BE2C (cell line): ENCODE results near the gene NT5DC1.

ENCODE experiments used
- DNase-seq: peaks from one replicate; pipeline ENCODE4 v3.0.0-alpha.2; 2020
- H3K27me3 ChIP-seq: fragments of 250-450 bp; sonication (Bioruptor Pico); 2 replicates; pipeline ENCODE4 v1.5.1; 2020; ENCODE audit warnings: mild to moderate bottlenecking
- H3K36me3 ChIP-seq: fragments of 250-450 bp; sonication (Bioruptor Pico); 2 replicates; pipeline ENCODE4 v1.5.1; 2020; ENCODE audit warnings: mild to moderate bottlenecking
- H3K4me1 ChIP-seq: fragments of 250-450 bp; sonication (Bioruptor Pico); 2 replicates; pipeline ENCODE4 v1.5.1; 2020
- H3K4me3 ChIP-seq: 2 replicates; pipeline ENCODE4 v1.5.1; 2011; ENCODE audit warnings: low read depth, low read length
- H3K9me3 ChIP-seq: fragments of 250-450 bp; sonication (Bioruptor Pico); 2 replicates; pipeline ENCODE4 v1.5.1; 2020
- CTCF ChIP-seq: IDR thresholded peaks from 2 replicates; pipeline ENCODE4 v1.5.1; 2012; ENCODE audit warnings: mild to moderate bottlenecking, low read depth, low read length

NT5DC1 gene

GRCh38 chr6:116289876-116290275 is 189.2 kb downstream of the NT5DC1 start:
- Histone ChIP-seq H3K27me3 (no peaks in the 10 kb centered on the region), H3K4me3 (no peak overlapping the region), H3K36me3 (no peaks in the 10 kb centered on the region), H3K4me1 (no peaks in the 10 kb centered on the region), H3K9me3 (no peaks in the 10 kb centered on the region)
- no peak for TF ChIP-seq CTCF
- DNase-seq = no peak

- Histone ChIP-seq H3K4me3 (no peak overlapping the region), H3K9me3 (no peaks in the 10 kb centered on the region), H3K36me3 (no peaks in the 10 kb centered on the region), H3K27me3 (no peaks in the 10 kb centered on the region), H3K4me1 (no peaks in the 10 kb centered on the region)
- no peak for DNase-seq
- TF ChIP-seq CTCF = no peak
Measured at GRCh38 chr6:116290799-116291198, 190.1 kb downstream of the NT5DC1 start.

GRCh38 chr6:116291701-116292396 is 191.2 kb downstream of the NT5DC1 start:
- Histone ChIP-seq H3K36me3 (no peaks in the 10 kb centered on the region), H3K9me3 (no peaks in the 10 kb centered on the region), H3K4me3 (no peak overlapping the region), H3K4me1 (no peaks in the 10 kb centered on the region), H3K27me3 (no peaks in the 10 kb centered on the region)
- TF ChIP-seq CTCF = no peak
- no peak for DNase-seq

- DNase-seq = no peak
- Histone ChIP-seq H3K27me3 (no peaks in the 10 kb centered on the region), H3K4me1 (no peaks in the 10 kb centered on the region), H3K4me3 (no peak overlapping the region), H3K9me3 (no peaks in the 10 kb centered on the region), H3K36me3 (no peaks in the 10 kb centered on the region)
- no peak for TF ChIP-seq CTCF
Measured at GRCh38 chr6:116292553-116292952, 191.9 kb downstream of the NT5DC1 start.

GRCh38 chr6:116298273-116298672 is 197.6 kb downstream of the NT5DC1 start:
- Histone ChIP-seq H3K4me3 (no peak overlapping the region), H3K27me3 (no peaks in the 10 kb centered on the region), H3K36me3 (no peaks in the 10 kb centered on the region), H3K4me1 (no peaks in the 10 kb centered on the region), H3K9me3 (no peaks in the 10 kb centered on the region)
- DNase-seq = no peak
- TF ChIP-seq CTCF = no peak

- H3K36me3 ChIP-seq = no peaks in the 10 kb centered on the region
- H3K4me1 ChIP-seq = no peaks in the 10 kb centered on the region
Measured at GRCh38 chr6:116298973-116299372, 198.3 kb downstream of the NT5DC1 start.

More at GRCh38 chr6:116298973-116299372, 198.3 kb downstream of the NT5DC1 start:
- Histone ChIP-seq H3K9me3 (no peaks in the 10 kb centered on the region), H3K4me3 (no peak overlapping the region), H3K27me3 (no peaks in the 10 kb centered on the region)
- TF ChIP-seq CTCF = no peak
- no peak for DNase-seq
